SU-DHL-6 (cell line): Measurements from ENCODE around the gene TACC3.

ENCODE experiments used
- EZH2phosphoT487 ChIP-seq: fragments of 200-600 bp; sonication (generic), shearing (Covaris generic); conservative IDR thresholded peaks from 2 replicates; pipeline ENCODE4 v1.6.1; 2018; ENCODE audit warnings: mild to moderate bottlenecking, antibody characterized with exemption, low read length, moderate library complexity, mixed read lengths
- TF ChIP-seq, protein P1 (sequence below): fragments of 200-600 bp; sonication (generic); IDR thresholded peaks from one replicate; pipeline ENCODE4 v1.5.1; 2017; ENCODE audit warnings: antibody characterized with exemption, mild to moderate bottlenecking, low read length, moderate library complexity; ENCODE audit not compliant: insufficient read depth, poor library complexity, severe bottlenecking

GRCh38 chr4:1792158-1792831 is 71.0 kb downstream of the TACC3 start:
- TF ChIP-seq, protein P1, sequence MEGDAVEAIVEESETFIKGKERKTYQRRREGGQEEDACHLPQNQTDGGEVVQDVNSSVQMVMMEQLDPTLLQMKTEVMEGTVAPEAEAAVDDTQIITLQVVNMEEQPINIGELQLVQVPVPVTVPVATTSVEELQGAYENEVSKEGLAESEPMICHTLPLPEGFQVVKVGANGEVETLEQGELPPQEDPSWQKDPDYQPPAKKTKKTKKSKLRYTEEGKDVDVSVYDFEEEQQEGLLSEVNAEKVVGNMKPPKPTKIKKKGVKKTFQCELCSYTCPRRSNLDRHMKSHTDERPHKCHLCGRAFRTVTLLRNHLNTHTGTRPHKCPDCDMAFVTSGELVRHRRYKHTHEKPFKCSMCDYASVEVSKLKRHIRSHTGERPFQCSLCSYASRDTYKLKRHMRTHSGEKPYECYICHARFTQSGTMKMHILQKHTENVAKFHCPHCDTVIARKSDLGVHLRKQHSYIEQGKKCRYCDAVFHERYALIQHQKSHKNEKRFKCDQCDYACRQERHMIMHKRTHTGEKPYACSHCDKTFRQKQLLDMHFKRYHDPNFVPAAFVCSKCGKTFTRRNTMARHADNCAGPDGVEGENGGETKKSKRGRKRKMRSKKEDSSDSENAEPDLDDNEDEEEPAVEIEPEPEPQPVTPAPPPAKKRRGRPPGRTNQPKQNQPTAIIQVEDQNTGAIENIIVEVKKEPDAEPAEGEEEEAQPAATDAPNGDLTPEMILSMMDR: no peak
- TF ChIP-seq EZH2phosphoT487: no peak
